Large intestine (tissue), 3 donors: Measurements from ENCODE around the gene ANKRD65. TPM values are rescaled to one million over a fixed set of nuclear protein-coding genes. Genes with fewer than 3 reads are reported as not detected.
"Not testable (repeated sequence)": the region's sequence is repeated elsewhere in the genome, so short reads cannot be mapped to it uniquely, and the experiment has no call there.

Source experiments
- DNase-seq, 2 donors: peaks; one replicate each; pipeline versions ENCODE4 v3.0.0 to v3.0.0-alpha.2; 2013
- H3K27ac ChIP-seq: one replicate; pipeline ENCODE4 v1.5.1; 2013; ENCODE audit warnings: low read length
- H3K27me3 ChIP-seq: 2 replicates; pipeline ENCODE4 v1.6.1; 2013; ENCODE audit warnings: low read length; ENCODE audit not compliant: control insufficient read depth, insufficient read depth
- H3K36me3 ChIP-seq: 2 replicates; pipeline ENCODE4 v1.6.1; 2013; ENCODE audit warnings: low read length; ENCODE audit not compliant: control insufficient read depth, insufficient read depth
- H3K4me1 ChIP-seq: one replicate; pipeline ENCODE4 v1.6.1; 2013; ENCODE audit warnings: low read length; ENCODE audit not compliant: control insufficient read depth, insufficient read depth
- H3K4me3 ChIP-seq: one replicate; pipeline ENCODE4 v1.5.1; 2013; ENCODE audit warnings: low read length
- H3K9me3 ChIP-seq: one replicate; pipeline ENCODE4 v1.6.1; 2013; ENCODE audit warnings: mild to moderate bottlenecking, low read depth, low read length, moderate library complexity; ENCODE audit not compliant: control insufficient read depth
- WGBS: methylation state at CpG from one replicate; pipeline ENCODE4 v1.1.5; 2013; ENCODE audit warnings: low lambda C conversion rate; ENCODE audit not compliant: insufficient coverage; 5-methylcytosine and 5-hydroxymethylcytosine counted together
- polyA plus RNA-seq: library from polyadenylated mRNA; unstranded; fragments of 120-200 nt; gene quantifications from one replicate; pipeline ENCODE4 v1.2.1, GENCODE V29; 2013

Gene ANKRD65
- polyA plus RNA-seq, 1 donor, result 2.6 TPM

GRCh38 chr1:1455934-1456333 lies 34.9 kb upstream of the ANKRD65 start:
- H3K4me3 ChIP-seq, result not testable (repeated sequence)
- no CpG with 5 or more reads among the region's 15 CpGs for WGBS

GRCh38 chr1:1455366-1455884 lies 34.3 kb upstream of the ANKRD65 start:
- DNase-seq, result no peak
- Histone ChIP-seq H3K9me3 (no peaks in the 10 kb centered on the region), H3K36me3 (no peaks in the 10 kb centered on the region), H3K27me3 (no peaks in the 10 kb centered on the region), H3K4me3 (no peak overlapping the region), H3K27ac (no peak overlapping the region), H3K4me1 (no peaks in the 10 kb centered on the region)
- WGBS, result no CpG with 5 or more reads among the region's 30 CpGs

More at GRCh38 chr1:1455934-1456333, 34.9 kb upstream of the ANKRD65 start:
- not testable (repeated sequence) for H3K27me3 ChIP-seq, H3K9me3 ChIP-seq, DNase-seq, H3K36me3 ChIP-seq, H3K4me1 ChIP-seq, H3K27ac ChIP-seq

GRCh38 chr1:1454286-1455056 lies 33.4 kb upstream of the ANKRD65 start:
- H3K9me3 ChIP-seq, H3K27me3 ChIP-seq, DNase-seq, H3K27ac ChIP-seq, H3K4me3 ChIP-seq, H3K36me3 ChIP-seq, H3K4me1 ChIP-seq: not testable (repeated sequence)
- WGBS, result no CpG with 5 or more reads among the region's 41 CpGs

- no CpG with 5 or more reads among the region's 16 CpGs for WGBS
- Histone ChIP-seq H3K9me3 (no peaks in the 10 kb centered on the region), H3K36me3 (no peaks in the 10 kb centered on the region), H3K27me3 (no peaks in the 10 kb centered on the region), H3K27ac (no peak overlapping the region), H3K4me1 (no peaks in the 10 kb centered on the region), H3K4me3 (no peak overlapping the region)
- no peak for DNase-seq
Observed at GRCh38 chr1:1452882-1453281, 31.8 kb upstream of the ANKRD65 start.

GRCh38 chr1:1452365-1452739 lies 31.3 kb upstream of the ANKRD65 start:
- not testable (repeated sequence) for H3K36me3 ChIP-seq, H3K4me1 ChIP-seq, H3K4me3 ChIP-seq, H3K9me3 ChIP-seq, DNase-seq, H3K27ac ChIP-seq, H3K27me3 ChIP-seq
- no CpG with 5 or more reads among the region's 8 CpGs for WGBS

GRCh38 chr1:1451696-1452364 lies 30.8 kb upstream of the ANKRD65 start:
- no peaks in the 10 kb centered on the region for H3K4me1 ChIP-seq
- no CpG with 5 or more reads among the region's 26 CpGs for WGBS
- no peaks in the 10 kb centered on the region for H3K9me3 ChIP-seq
- no peak overlapping the region for H3K4me3 ChIP-seq
- H3K27me3 ChIP-seq, result no peaks in the 10 kb centered on the region
- no peaks in the 10 kb centered on the region for H3K36me3 ChIP-seq
- no peak for DNase-seq
- H3K27ac ChIP-seq, result no peak overlapping the region

GRCh38 chr1:1450616-1451015 lies 29.5 kb upstream of the ANKRD65 start:
- H3K9me3 ChIP-seq, H3K4me1 ChIP-seq, H3K4me3 ChIP-seq, H3K27ac ChIP-seq, H3K36me3 ChIP-seq, DNase-seq, H3K27me3 ChIP-seq: not testable (repeated sequence)
- WGBS, result no CpG with 5 or more reads among the region's 22 CpGs

GRCh38 chr1:1449099-1449739 lies 28.1 kb upstream of the ANKRD65 start, which contains the start of gene ATAD3C:
TSS of gene ATAD3C (plus strand) at chr1:1449689. CDS start at chr1:1450684, 995 bp downstream.
- DNase-seq, result no peak
- no peak within 1 kb of the TSS for H3K4me3 ChIP-seq
- H3K9me3 ChIP-seq, result no peaks in the 10 kb centered on the region
- no peaks in the 10 kb centered on the region for H3K27me3 ChIP-seq
- WGBS, result 92% methylated on average over 2 of the region's 6 CpGs
- no peak within 1 kb of the TSS for H3K27ac ChIP-seq
- no peaks in the 10 kb centered on the region for H3K36me3 ChIP-seq
- no peaks in the 10 kb centered on the region for H3K4me1 ChIP-seq

- H3K27me3 ChIP-seq, H3K4me3 ChIP-seq, H3K9me3 ChIP-seq, H3K36me3 ChIP-seq, H3K4me1 ChIP-seq, H3K27ac ChIP-seq, DNase-seq: not testable (repeated sequence)
- WGBS, result no CpG with 5 or more reads among the region's 19 CpGs
Observed at GRCh38 chr1:1446631-1447030, 25.6 kb upstream of the ANKRD65 start.

GRCh38 chr1:1442069-1442770 lies 21.1 kb upstream of the ANKRD65 start:
- no peak for DNase-seq
- WGBS, result no CpG with 5 or more reads among the region's 32 CpGs
- Histone ChIP-seq H3K4me1 (peaks cover 35% of the 10 kb centered on the region), H3K4me3 (no peak overlapping the region), H3K36me3 (peaks cover 10% of the 10 kb centered on the region), H3K27ac (no peak overlapping the region), H3K9me3 (peaks cover 4% of the 10 kb centered on the region), H3K27me3 (no peaks in the 10 kb centered on the region)
